ENCODE measurements around the gene GHRHR.

The GHRHR gene

GRCh38 chr7:30929686-30930085 lies 34.1 kb upstream of the GHRHR start:
- DNase-seq, result no peak

GRCh38 chr7:30930621-30931020 lies 33.1 kb upstream of the GHRHR start:
- no peak for DNase-seq

- DNase-seq, result no peak
Measured at GRCh38 chr7:30931161-30931928, 32.4 kb upstream of the GHRHR start.

- no peak for DNase-seq
Measured at GRCh38 chr7:30931929-30932540, 31.7 kb upstream of the GHRHR start.

DNA sequence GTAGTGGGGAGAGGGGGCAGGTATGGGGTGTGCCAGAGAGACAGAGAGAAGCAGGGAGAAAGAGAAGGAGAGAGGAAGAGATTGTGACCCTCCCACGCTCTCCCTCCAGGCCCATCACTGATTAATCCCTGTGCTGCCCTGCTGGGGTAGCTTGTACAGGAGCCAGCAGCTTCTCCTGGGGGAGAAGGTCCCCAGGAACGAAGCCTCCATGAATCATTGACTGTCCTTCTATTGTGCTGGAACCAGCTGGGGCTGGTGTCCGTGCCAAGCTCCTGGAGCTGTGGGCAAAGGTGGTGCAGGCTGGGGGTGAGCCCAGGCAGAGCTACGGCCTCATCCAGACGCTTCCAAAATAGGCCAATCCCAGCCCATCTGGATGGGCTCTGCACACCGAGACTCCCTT lies 31.2 kb upstream of the GHRHR start:
- DNase-seq, result no peak

- DNase-seq, result no peak
Measured at GRCh38 chr7:30933124-30933974, 30.4 kb upstream of the GHRHR start.

GRCh38 chr7:30934225-30934624 lies 29.5 kb upstream of the GHRHR start:
- DNase-seq, result no peak

DNA sequence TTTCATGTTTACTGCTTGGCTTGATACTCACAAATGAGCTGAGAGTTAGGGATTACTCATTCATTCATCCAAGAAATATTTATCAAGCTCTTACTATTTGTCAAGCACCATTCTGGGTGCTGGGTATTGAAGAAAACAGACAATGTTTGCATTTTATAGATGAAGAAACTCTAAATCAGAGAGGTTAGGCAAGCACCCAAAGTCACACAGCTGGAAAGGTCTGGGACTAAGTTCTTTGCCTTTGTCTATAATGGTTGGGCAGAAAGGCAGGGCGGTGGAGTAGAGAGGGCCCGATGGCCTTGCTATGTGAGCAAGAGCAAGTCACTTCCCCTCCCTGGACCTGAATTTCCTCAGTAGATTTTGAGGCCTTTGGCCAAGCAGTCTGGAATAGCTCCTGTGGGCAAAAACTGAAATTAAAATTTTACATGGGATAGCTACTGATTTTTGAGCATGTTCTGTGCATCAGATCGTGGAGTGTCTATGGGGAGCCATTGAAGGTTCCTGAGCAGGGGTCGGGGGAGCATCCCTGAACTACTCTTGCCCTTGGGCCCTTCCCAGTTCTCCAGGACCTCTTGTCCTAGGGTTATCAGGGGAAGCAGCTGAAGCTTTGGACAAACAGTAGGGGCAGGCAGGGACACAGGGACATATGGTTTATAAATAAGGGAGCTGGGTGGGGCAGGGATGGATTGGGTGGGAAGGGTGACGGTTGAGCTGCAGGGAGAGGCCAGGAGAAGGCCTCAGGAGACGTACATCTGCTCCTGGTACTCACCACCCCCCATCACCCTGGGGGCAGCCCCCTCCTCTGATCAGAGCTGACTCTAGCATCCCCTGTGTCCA lies 28.8 kb upstream of the GHRHR start:
- no peak for DNase-seq

GRCh38 chr7:30935569-30935877 lies 28.2 kb upstream of the GHRHR start:
- DNase-seq, result no peak

DNA sequence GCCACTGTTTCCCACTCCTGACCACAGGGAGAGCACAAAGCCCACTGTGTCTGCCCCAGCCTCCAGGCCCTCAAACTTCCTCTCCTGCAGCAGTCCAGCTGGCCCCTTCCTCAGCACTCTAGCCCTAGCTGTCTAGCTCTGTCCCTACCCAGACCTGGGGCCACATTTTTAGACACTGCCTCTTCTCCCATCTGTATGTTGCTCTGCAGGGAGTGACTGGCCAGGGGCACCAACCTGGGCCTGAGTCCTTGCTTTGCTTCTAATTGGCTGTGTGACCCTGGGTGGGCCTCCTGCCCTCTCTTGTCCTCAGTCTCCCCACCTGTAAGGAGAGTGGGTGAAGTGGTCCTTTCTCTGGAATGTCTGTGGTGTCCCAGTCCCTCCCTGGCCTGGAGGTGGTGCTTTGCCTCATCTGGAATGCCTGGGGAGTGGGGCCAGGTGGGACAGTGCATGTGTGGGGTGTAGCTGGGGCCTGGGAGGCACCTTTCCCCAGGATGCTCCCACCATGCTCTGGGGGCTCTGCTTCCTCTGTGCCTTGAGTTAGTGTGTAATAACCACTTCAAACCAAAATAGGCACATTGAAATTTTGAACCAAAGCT lies 27.0 kb upstream of the GHRHR start:
- DNase-seq, result no peak

- DNase-seq, result no peak
Measured at GRCh38 chr7:30937416-30937815, 26.3 kb upstream of the GHRHR start.

GRCh38 chr7:30938435-30939316 lies 25.1 kb upstream of the GHRHR start:
- peak; percentile 44 to 60 for DNase-seq

- no peak for DNase-seq
Measured at GRCh38 chr7:30941582-30942323, 22.0 kb upstream of the GHRHR start.

GRCh38 chr7:30950197-30950596 lies 13.6 kb upstream of the GHRHR start:
- DNase-seq, result no peak

DNA sequence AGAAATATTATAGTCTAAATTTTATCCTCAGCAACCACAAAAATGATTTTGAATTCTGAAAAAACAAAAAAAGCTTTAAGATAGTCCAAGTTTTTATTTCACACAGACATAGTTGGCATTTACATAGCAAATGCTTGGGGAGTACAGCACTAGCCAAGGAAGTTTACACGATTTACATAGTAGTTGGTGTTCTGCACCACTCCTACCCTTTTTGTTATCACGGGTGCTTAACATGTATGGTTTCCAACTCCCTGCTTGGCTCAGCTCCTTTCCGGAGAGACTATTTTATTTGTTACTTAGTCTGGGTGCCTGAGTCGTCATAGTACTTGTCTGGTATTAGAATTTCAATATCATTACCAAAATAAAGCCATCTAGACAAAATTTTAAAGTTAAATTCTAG lies 8.8 kb upstream of the GHRHR start:
- DNase-seq, result no peak

DNA sequence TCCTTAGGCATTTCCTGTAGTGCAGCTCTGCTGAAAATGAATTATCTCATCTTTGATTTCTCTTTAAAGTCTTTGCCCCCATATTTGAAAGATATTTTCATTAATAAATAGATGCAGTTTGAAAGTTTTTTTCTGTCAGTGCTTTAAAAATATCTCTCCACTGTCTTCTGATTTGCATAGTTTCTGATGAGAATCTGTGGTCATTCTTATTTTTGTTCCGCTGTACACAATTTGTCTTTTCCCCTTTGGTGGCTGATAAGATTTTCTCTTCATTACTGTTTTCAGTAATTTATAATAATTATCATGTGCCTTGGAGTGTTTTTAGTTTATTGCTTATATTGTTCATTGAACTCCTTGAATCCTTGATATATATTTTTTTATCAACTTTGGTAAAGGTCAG lies 7.0 kb upstream of the GHRHR start:
- DNase-seq, result no peak

DNA sequence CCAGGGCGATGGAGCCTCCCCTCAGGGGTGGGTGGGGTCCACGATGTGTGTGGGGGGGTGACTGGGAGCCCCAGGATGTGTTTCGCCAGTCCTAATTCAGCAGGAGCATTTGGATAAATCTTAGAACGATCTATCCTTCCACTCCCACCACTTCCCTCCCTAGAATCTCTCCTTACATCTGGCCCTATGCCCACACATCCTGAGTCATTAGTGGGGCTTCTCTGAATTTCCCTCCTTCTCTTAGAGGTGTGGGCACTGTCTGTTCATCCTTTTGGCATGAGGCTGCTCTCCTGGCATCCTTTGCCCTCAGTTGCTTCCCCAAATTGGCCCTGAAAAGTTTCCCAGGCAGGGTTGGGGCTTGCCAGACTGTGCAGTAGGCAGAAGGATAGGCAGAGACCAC lies 1.6 kb downstream of the GHRHR start:
- no peak for DNase-seq

- DNase-seq, result no peak
Measured at GRCh38 chr7:30965883-30966282, 2.1 kb downstream of the GHRHR start.

DNA sequence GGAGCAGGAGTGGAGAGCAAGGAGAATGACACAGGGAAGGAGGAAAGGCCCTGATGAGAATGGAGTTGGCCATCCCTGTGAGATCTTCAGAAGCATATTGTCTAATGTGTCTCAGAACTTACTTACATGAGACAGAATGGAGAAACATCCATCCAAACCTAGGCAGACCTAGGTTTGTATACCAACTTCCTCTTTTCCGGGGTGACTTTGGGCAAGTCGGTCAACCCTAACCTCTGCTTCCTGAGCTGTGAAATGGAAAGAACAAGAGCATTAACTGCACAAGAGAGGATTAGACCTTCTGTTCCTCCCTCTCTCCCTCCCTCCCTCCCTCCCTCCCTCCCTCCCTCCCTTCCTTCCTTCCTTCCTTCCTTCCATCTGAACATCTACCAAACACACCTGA lies 4.5 kb downstream of the GHRHR start:
- no peak for DNase-seq

GRCh38 chr7:30968747-30969603 lies 5.2 kb downstream of the GHRHR start:
- no peak for DNase-seq
